Measurements from ENCODE around the gene HMCN2. TPM values are rescaled to one million over a fixed set of nuclear protein-coding genes. Genes with fewer than 3 reads are reported as not detected.

HMCN2 gene
- total and polyA plus RNA-seq, 2 experiments from 2014 or later = 0.50 to 0.54 TPM

DNA sequence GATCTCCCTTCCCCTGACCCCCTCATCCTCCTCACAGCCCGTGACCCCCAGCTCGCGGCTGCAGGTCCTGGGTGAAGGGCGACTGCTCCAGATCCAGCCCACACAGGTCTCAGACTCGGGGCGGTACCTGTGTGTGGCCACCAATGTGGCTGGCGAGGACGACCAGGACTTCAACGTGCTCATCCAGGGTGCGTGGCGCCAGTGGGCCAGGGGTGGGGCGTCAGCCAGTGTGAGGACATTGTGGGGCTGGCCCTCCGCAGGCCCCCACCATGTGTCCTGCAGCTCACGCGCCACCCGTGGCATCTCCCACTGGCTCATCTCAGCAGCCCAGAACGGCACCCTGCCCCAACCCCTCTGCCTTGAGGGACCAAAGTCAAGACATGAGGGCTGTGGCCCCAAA, 112.1 kb downstream of the HMCN2 start:
- Histone ChIP-seq H3K9me2 (replicated peaks; ENCODE audit: insufficient read depth) (no peaks in the 10 kb centered on the region), H4K20me1 (ENCODE audit: insufficient read depth, poor library complexity, severe bottlenecking) (no peaks in the 10 kb centered on the region), H2AFZ (no peak overlapping the region)

DNA sequence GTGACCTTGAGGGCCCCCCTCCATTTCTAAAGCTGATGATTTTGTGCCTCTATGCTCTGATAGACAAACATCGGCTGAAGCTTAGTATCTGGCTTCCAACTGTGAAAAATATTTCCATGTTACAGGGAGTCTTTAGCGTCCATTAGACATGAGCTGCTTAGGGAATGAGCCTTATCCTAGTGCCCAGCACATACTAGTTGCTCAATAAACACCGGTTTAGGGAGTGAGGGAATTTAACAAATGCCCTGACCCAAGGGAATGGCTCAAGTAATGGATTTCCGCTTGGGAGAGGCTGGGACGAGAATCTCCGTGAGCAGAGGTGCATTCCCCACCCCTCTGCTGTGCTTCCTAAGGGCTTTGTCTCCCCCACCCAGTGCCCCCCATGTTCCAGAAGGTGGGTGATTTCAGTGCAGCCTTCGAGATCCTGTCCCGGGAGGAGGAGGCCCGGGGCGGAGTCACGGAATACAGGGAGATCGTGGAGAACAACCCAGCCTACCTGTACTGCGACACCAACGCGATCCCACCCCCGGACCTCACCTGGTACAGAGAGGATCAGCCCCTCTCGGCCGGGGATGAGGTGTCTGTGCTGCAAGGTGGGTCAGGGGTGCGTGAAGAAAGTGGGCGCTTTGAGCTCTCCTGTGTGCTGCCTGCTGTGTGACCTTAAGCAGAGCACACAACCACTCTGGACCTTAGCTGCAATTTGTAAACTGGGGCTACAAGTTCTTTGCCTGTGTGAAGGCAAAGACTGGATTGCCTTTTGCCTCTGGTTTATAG, 113.5 kb downstream of the HMCN2 start:
- 95% methylated on average over 20 of the region's 20 CpGs for WGBS (ENCODE audit: low lambda C conversion rate, missing lambda C conversion rate)
- Histone ChIP-seq H3K4me2 (no peak overlapping the region), H2AFZ (no peak overlapping the region), H3K36me3 (replicated peaks; ENCODE audit: insufficient read depth, low read depth) (no peaks in the 10 kb centered on the region), H3K27ac (no peak overlapping the region), H3K9me2 (replicated peaks; ENCODE audit: insufficient read depth) (no peaks in the 10 kb centered on the region), H3K4me1 (ENCODE audit: insufficient read depth) (no peaks in the 10 kb centered on the region), H4K20me1 (ENCODE audit: insufficient read depth, poor library complexity, severe bottlenecking) (no peaks in the 10 kb centered on the region), H3K79me2 (no peaks in the 10 kb centered on the region), H3K9me3 (ENCODE audit: low read depth) (no peaks in the 10 kb centered on the region), H3K27me3 (no peaks in the 10 kb centered on the region), H3K4me3 (no peak overlapping the region)
- no peak for TF ChIP-seq EZH2phosphoT487 (IDR thresholded peaks at IDR 0.05; ENCODE audit: low read depth, severe bottlenecking, unreplicated experiment)
- TF ChIP-seq, protein P1, sequence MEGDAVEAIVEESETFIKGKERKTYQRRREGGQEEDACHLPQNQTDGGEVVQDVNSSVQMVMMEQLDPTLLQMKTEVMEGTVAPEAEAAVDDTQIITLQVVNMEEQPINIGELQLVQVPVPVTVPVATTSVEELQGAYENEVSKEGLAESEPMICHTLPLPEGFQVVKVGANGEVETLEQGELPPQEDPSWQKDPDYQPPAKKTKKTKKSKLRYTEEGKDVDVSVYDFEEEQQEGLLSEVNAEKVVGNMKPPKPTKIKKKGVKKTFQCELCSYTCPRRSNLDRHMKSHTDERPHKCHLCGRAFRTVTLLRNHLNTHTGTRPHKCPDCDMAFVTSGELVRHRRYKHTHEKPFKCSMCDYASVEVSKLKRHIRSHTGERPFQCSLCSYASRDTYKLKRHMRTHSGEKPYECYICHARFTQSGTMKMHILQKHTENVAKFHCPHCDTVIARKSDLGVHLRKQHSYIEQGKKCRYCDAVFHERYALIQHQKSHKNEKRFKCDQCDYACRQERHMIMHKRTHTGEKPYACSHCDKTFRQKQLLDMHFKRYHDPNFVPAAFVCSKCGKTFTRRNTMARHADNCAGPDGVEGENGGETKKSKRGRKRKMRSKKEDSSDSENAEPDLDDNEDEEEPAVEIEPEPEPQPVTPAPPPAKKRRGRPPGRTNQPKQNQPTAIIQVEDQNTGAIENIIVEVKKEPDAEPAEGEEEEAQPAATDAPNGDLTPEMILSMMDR (IDR thresholded peaks at IDR 0.05; ENCODE audit: poor library complexity) = no peak
- TF ChIP-seq EZH2 (IDR thresholded peaks at IDR 0.05; ENCODE audit: borderline replicate concordance) = no peak
- no peak for DNase-seq (ENCODE audit: low spot score)

More for the DNA sequence above, 112.1 kb downstream of the HMCN2 start:
- Histone ChIP-seq H3K4me2 (no peak overlapping the region), H3K79me2 (no peaks in the 10 kb centered on the region), H3K4me1 (ENCODE audit: insufficient read depth) (no peaks in the 10 kb centered on the region), H3K9me3 (ENCODE audit: low read depth) (no peaks in the 10 kb centered on the region), H3K4me3 (no peak overlapping the region), H3K27me3 (no peaks in the 10 kb centered on the region), H3K27ac (no peak overlapping the region), H3K36me3 (replicated peaks; ENCODE audit: insufficient read depth, low read depth) (no peaks in the 10 kb centered on the region)
- 93% methylated on average over 17 of the region's 17 CpGs for WGBS (ENCODE audit: low lambda C conversion rate, missing lambda C conversion rate)
- DNase-seq (ENCODE audit: low spot score) = no peak
- TF ChIP-seq, protein P1 (IDR thresholded peaks at IDR 0.05; ENCODE audit: poor library complexity) = no peak
- TF ChIP-seq EZH2phosphoT487 (IDR thresholded peaks at IDR 0.05; ENCODE audit: low read depth, severe bottlenecking, unreplicated experiment) (no peak), EZH2 (IDR thresholded peaks at IDR 0.05; ENCODE audit: borderline replicate concordance) (no peak)

DNA sequence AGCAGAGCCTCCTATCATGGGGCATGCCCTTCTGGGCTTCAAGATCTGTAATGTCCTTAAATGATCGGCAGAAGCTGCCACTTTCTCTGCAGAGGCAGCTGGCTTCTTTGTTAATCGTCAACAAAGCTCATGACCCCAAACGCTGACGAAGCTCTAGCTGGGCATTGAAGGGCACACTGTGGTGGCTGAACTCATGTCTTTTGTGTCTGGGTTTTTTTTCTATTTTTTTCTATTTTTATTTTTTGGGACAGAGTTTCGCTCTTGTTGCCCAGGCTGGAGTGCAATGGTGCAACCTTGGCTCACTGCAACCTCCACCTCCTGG, 114.0 kb downstream of the HMCN2 start:
- Histone ChIP-seq H3K79me2 (no peaks in the 10 kb centered on the region), H4K20me1 (ENCODE audit: insufficient read depth, poor library complexity, severe bottlenecking) (no peaks in the 10 kb centered on the region), H2AFZ (no peak overlapping the region), H3K27me3 (no peaks in the 10 kb centered on the region), H3K27ac (no peak overlapping the region), H3K9me3 (ENCODE audit: low read depth) (no peaks in the 10 kb centered on the region), H3K9me2 (replicated peaks; ENCODE audit: insufficient read depth) (no peaks in the 10 kb centered on the region), H3K36me3 (replicated peaks; ENCODE audit: insufficient read depth, low read depth) (no peaks in the 10 kb centered on the region), H3K4me3 (no peak overlapping the region), H3K4me1 (ENCODE audit: insufficient read depth) (no peaks in the 10 kb centered on the region), H3K4me2 (no peak overlapping the region)
- TF ChIP-seq EZH2phosphoT487 (IDR thresholded peaks at IDR 0.05; ENCODE audit: low read depth, severe bottlenecking, unreplicated experiment) (no peak), EZH2 (IDR thresholded peaks at IDR 0.05; ENCODE audit: borderline replicate concordance) (no peak)
- TF ChIP-seq, protein P1 (IDR thresholded peaks at IDR 0.05; ENCODE audit: poor library complexity) = no peak
- whole genome bisulfite sequencing (ENCODE audit: low lambda C conversion rate, missing lambda C conversion rate) = 79% methylated on average over 5 of the region's 5 CpGs
- no peak for DNase-seq (ENCODE audit: low spot score)

Measured in hepatocyte (in vitro differentiated cells).